Measurements from ENCODE around the gene COP1. TPM values are rescaled to one million over a fixed set of nuclear protein-coding genes. Genes with fewer than 3 reads are reported as not detected.
A peak's percentile ranks its signal among the peaks of the same experiment; 100 is the strongest.

Gene COP1
- total and polyA plus RNA-seq, 2 of the 13 experiments (the other 11 are each of a cell fraction or from before 2014, with no cell fraction given), result 20.5 to 51.3 TPM

DNA sequence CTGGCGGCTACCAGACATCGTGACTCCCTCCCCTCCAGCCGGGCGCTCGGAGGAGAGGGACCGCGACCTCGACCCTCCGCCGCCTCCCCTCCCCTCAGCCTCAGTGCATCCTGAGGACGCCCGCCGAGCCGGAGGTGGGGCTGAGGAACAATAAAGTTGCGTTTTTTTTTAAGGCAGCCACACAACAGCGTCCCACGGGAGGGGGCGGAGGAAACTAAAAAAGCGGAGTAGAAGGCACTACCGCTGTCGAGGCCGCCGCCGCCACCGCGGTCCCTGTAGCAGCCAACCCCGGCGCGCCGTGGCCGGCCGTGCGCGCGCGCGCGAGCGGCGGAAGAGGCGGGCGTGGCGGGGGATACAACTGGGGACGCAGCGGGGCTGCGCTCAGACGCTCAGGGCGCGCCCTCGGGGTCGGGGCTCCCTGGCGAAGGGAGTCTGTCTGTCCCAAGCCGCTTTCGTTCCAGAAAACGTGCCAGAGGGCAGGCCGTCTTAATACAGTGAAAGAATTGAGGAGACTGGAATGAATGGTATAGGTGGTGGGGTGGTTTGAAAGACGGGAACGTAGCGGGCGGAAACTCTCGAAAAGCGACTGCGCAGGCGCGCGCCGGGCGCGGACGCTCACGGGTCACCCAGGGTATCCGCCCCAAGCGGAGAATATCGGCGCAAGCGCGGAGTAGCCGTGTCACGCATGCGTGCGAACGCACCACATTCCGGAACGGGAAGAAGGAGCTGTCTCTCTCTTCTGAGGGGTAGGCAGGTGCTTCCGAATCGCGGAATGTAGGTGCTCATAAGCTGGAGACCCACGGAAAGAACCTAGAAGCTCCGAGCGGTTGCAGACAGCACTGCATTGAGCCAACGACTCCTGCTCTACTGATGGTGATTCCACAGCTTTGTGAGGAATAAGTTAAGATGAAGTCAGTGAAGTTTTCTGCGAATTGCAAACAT lies at the start of gene COP1 (continued):
- TF ChIP-seq, protein P1, sequence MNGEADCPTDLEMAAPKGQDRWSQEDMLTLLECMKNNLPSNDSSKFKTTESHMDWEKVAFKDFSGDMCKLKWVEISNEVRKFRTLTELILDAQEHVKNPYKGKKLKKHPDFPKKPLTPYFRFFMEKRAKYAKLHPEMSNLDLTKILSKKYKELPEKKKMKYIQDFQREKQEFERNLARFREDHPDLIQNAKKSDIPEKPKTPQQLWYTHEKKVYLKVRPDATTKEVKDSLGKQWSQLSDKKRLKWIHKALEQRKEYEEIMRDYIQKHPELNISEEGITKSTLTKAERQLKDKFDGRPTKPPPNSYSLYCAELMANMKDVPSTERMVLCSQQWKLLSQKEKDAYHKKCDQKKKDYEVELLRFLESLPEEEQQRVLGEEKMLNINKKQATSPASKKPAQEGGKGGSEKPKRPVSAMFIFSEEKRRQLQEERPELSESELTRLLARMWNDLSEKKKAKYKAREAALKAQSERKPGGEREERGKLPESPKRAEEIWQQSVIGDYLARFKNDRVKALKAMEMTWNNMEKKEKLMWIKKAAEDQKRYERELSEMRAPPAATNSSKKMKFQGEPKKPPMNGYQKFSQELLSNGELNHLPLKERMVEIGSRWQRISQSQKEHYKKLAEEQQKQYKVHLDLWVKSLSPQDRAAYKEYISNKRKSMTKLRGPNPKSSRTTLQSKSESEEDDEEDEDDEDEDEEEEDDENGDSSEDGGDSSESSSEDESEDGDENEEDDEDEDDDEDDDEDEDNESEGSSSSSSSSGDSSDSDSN (CRISPR knock-in tag; IDR thresholded peaks at IDR 0.05), result peak; percentile 74
- TF ChIP-seq JUND (CRISPR knock-in tag; IDR thresholded peaks at IDR 0.05), result peak; percentile 42; the same call in 1 of the 2 replicates
- peak; percentile 20; the same call in 1 of the 2 replicates for TF ChIP-seq ZNF670 (CRISPR knock-in tag; IDR thresholded peaks at IDR 0.05; ENCODE audit: borderline replicate concordance)
- TF ChIP-seq, protein P2, sequence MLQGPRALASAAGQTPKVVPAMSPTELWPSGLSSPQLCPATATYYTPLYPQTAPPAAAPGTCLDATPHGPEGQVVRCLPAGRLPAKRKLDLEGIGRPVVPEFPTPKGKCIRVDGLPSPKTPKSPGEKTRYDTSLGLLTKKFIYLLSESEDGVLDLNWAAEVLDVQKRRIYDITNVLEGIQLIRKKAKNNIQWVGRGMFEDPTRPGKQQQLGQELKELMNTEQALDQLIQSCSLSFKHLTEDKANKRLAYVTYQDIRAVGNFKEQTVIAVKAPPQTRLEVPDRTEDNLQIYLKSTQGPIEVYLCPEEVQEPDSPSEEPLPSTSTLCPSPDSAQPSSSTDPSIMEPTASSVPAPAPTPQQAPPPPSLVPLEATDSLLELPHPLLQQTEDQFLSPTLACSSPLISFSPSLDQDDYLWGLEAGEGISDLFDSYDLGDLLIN (CRISPR knock-in tag; IDR thresholded peaks at IDR 0.05; ENCODE audit: borderline replicate concordance), result no peak
- TF ChIP-seq KLF13 (CRISPR knock-in tag; IDR thresholded peaks at IDR 0.05), result no peak
- TF ChIP-seq NAIF1 (CRISPR knock-in tag; IDR thresholded peaks at IDR 0.05; ENCODE audit: borderline replicate concordance), result peak; percentile 87; the same call in 1 of the 2 replicates
- no peak for TF ChIP-seq ATM (IDR thresholded peaks at IDR 0.05; ENCODE audit: borderline replicate concordance)
- TF ChIP-seq, protein P3, sequence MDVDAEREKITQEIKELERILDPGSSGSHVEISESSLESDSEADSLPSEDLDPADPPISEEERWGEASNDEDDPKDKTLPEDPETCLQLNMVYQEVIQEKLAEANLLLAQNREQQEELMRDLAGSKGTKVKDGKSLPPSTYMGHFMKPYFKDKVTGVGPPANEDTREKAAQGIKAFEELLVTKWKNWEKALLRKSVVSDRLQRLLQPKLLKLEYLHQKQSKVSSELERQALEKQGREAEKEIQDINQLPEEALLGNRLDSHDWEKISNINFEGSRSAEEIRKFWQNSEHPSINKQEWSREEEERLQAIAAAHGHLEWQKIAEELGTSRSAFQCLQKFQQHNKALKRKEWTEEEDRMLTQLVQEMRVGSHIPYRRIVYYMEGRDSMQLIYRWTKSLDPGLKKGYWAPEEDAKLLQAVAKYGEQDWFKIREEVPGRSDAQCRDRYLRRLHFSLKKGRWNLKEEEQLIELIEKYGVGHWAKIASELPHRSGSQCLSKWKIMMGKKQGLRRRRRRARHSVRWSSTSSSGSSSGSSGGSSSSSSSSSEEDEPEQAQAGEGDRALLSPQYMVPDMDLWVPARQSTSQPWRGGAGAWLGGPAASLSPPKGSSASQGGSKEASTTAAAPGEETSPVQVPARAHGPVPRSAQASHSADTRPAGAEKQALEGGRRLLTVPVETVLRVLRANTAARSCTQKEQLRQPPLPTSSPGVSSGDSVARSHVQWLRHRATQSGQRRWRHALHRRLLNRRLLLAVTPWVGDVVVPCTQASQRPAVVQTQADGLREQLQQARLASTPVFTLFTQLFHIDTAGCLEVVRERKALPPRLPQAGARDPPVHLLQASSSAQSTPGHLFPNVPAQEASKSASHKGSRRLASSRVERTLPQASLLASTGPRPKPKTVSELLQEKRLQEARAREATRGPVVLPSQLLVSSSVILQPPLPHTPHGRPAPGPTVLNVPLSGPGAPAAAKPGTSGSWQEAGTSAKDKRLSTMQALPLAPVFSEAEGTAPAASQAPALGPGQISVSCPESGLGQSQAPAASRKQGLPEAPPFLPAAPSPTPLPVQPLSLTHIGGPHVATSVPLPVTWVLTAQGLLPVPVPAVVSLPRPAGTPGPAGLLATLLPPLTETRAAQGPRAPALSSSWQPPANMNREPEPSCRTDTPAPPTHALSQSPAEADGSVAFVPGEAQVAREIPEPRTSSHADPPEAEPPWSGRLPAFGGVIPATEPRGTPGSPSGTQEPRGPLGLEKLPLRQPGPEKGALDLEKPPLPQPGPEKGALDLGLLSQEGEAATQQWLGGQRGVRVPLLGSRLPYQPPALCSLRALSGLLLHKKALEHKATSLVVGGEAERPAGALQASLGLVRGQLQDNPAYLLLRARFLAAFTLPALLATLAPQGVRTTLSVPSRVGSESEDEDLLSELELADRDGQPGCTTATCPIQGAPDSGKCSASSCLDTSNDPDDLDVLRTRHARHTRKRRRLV (CRISPR knock-in tag; IDR thresholded peaks at IDR 0.05), result no peak
- TF ChIP-seq, protein P4, sequence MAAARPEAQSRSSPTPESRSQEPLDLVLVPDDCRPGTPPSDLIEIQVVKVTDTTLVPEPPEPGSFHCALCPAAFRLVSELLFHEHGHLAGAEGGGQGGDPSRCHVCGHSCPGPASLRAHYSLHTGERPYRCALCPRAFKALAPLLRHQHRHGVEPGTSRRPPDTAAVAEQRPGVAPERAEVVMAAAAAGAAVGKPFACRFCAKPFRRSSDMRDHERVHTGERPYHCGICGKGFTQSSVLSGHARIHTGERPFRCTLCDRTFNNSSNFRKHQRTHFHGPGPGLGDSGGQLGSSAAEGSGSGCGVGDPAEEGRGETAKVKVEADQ (CRISPR knock-in tag; IDR thresholded peaks at IDR 0.05; ENCODE audit: borderline replicate concordance), result peak; percentile 73; the same call in 1 of the 2 replicates
- TF ChIP-seq, protein P5, sequence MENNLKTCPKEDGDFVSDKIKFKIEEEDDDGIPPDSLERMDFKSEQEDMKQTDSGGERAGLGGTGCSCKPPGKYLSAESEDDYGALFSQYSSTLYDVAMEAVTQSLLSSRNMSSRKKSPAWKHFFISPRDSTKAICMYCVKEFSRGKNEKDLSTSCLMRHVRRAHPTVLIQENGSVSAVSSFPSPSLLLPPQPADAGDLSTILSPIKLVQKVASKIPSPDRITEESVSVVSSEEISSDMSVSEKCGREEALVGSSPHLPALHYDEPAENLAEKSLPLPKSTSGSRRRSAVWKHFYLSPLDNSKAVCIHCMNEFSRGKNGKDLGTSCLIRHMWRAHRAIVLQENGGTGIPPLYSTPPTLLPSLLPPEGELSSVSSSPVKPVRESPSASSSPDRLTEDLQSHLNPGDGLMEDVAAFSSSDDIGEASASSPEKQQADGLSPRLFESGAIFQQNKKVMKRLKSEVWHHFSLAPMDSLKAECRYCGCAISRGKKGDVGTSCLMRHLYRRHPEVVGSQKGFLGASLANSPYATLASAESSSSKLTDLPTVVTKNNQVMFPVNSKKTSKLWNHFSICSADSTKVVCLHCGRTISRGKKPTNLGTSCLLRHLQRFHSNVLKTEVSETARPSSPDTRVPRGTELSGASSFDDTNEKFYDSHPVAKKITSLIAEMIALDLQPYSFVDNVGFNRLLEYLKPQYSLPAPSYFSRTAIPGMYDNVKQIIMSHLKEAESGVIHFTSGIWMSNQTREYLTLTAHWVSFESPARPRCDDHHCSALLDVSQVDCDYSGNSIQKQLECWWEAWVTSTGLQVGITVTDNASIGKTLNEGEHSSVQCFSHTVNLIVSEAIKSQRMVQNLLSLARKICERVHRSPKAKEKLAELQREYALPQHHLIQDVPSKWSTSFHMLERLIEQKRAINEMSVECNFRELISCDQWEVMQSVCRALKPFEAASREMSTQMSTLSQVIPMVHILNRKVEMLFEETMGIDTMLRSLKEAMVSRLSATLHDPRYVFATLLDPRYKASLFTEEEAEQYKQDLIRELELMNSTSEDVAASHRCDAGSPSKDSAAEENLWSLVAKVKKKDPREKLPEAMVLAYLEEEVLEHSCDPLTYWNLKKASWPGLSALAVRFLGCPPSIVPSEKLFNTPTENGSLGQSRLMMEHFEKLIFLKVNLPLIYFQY (CRISPR knock-in tag; IDR thresholded peaks at IDR 0.05; ENCODE audit: borderline replicate concordance), result no peak; the same call in 1 of the 2 replicates
- no peak for TF ChIP-seq HMG20B (CRISPR knock-in tag; conservative IDR thresholded peaks at IDR 0.05)

Measured in HepG2 (cell line).